CD14-positive monocyte (primary cell): Measurements from ENCODE around the gene PCCA. TPM values are rescaled to one million over a fixed set of nuclear protein-coding genes. Genes with fewer than 3 reads are reported as not detected.
"Not testable (repeated sequence)": the region's sequence is repeated elsewhere in the genome, so short reads cannot be mapped to it uniquely, and the experiment has no call there.

ENCODE experiments used
- DNase-seq, 3 donors: peaks; one replicate each; pipeline ENCODE4 v3.0.0-alpha.2; 2011 to 2022
- H2AFZ ChIP-seq: 2 replicates; pipeline ENCODE4 v1.6.0; 2012; ENCODE audit warnings: mild to moderate bottlenecking, low read depth, low read length, inconsistent platforms; ENCODE audit not compliant: insufficient read depth, poor library complexity, severe bottlenecking
- H3K27ac ChIP-seq, 2 donors: 1 replicate in 1 of 2; 2 replicates in 1 of 2; pipeline ENCODE4 v1.5.1; 2012 to 2013; ENCODE audit warnings: low read length in 2 of 2, control low read depth in 1 of 2, inconsistent platforms in 1 of 2, low read depth in 1 of 2, mild to moderate bottlenecking in 1 of 2
- H3K27me3 ChIP-seq, 2 donors: one replicate each; pipeline versions ENCODE4 v1.6.0 to v1.6.1; 2011 to 2013; ENCODE audit warnings: low read length in 2 of 2; ENCODE audit not compliant: control insufficient read depth in 2 of 2, insufficient read depth in 2 of 2
- H3K36me3 ChIP-seq, 2 donors: replicated peaks in 1 of 2; 1 replicate in 1 of 2; 2 replicates in 1 of 2; pipeline versions ENCODE4 v1.5.1 to v1.6.1; 2012 to 2013; ENCODE audit warnings: low read length in 2 of 2, control low read depth in 1 of 2, inconsistent platforms in 1 of 2, mild to moderate bottlenecking in 1 of 2; ENCODE audit not compliant: insufficient read depth in 2 of 2, control insufficient read depth in 1 of 2
- H3K4me1 ChIP-seq, 2 donors: 1 replicate in 1 of 2; 2 replicates in 1 of 2; pipeline versions ENCODE4 v1.5.1 to v1.6.1; 2012 to 2013; ENCODE audit warnings: low read length in 2 of 2, control low read depth in 1 of 2, inconsistent platforms in 1 of 2, mild to moderate bottlenecking in 1 of 2, moderate library complexity in 1 of 2; ENCODE audit not compliant: insufficient read depth in 2 of 2, control insufficient read depth in 1 of 2
- H3K4me2 ChIP-seq: replicated peaks from 2 replicates; pipeline ENCODE3; 2012; ENCODE audit warnings: low read length, moderate library complexity, mild to moderate bottlenecking; ENCODE audit not compliant: poor library complexity, severe bottlenecking; ENCODE audit errors: extremely low read depth
- H3K4me3 ChIP-seq, 3 experiments: fragments of 200-600 bp in 1 of 3; sonication (generic) in 1 of 3; replicated peaks in 1 of 3; 1 replicate in 2 of 3; 2 replicates in 1 of 3; pipeline ENCODE4 v1.5.1; 2011 to 2013; ENCODE audit warnings: low read length in 3 of 3, mild to moderate bottlenecking in 3 of 3, control low read depth in 2 of 3, low read depth in 2 of 3, inconsistent platforms in 1 of 3, moderate library complexity in 1 of 3
- H3K79me2 ChIP-seq: 2 replicates; pipeline ENCODE4 v1.6.0; 2012; ENCODE audit warnings: mild to moderate bottlenecking, control low read depth, inconsistent platforms, low read length, moderate library complexity; ENCODE audit not compliant: insufficient read depth
- H3K9ac ChIP-seq: 2 replicates; pipeline ENCODE4 v1.6.0; 2017; ENCODE audit warnings: low read length, mild to moderate bottlenecking; ENCODE audit not compliant: insufficient read depth, poor library complexity, severe bottlenecking
- H3K9me3 ChIP-seq, 2 donors: replicated peaks in 1 of 2; 1 replicate in 1 of 2; 2 replicates in 1 of 2; pipeline versions ENCODE4 v1.5.1 to v1.6.1; 2012 to 2013; ENCODE audit warnings: low read length in 2 of 2, control low read depth in 1 of 2; ENCODE audit not compliant: control insufficient read depth in 1 of 2, insufficient read depth in 1 of 2
- H4K20me1 ChIP-seq: 2 replicates; pipeline ENCODE4 v1.6.0; 2012; ENCODE audit warnings: mild to moderate bottlenecking, low read length, control low read depth, moderate library complexity; ENCODE audit not compliant: insufficient read depth
- H3K27ac Mint-ChIP-seq, 7 donors: one replicate each; pipeline ENCODE4 v1.8.0; 2020; ENCODE audit warnings: mild to moderate bottlenecking in 7 of 7, mixed read lengths in 7 of 7, moderate library complexity in 6 of 7, inconsistent platforms in 2 of 7
- H3K27me3 Mint-ChIP-seq, 3 donors: one replicate each; pipeline ENCODE4 v1.8.0; 2021 to 2022; ENCODE audit warnings: low read depth in 3 of 3, mild to moderate bottlenecking in 3 of 3, mixed read lengths in 3 of 3, moderate library complexity in 3 of 3, inconsistent platforms in 1 of 3
- H3K36me3 Mint-ChIP-seq, 2 donors: one replicate each; pipeline ENCODE4 v1.8.0; 2020; ENCODE audit warnings: mixed read lengths in 2 of 2, inconsistent platforms in 1 of 2, mild to moderate bottlenecking in 1 of 2
- H3K4me1 Mint-ChIP-seq: one replicate; pipeline ENCODE4 v1.8.0; 2020; ENCODE audit warnings: mild to moderate bottlenecking, mixed read lengths
- H3K4me3 Mint-ChIP-seq, 2 donors: one replicate each; pipeline ENCODE4 v1.8.0; 2020; ENCODE audit warnings: mild to moderate bottlenecking in 2 of 2, mixed read lengths in 2 of 2, moderate library complexity in 1 of 2
- H3K9me3 Mint-ChIP-seq, 7 donors: one replicate each; pipeline ENCODE4 v1.8.0; 2020 to 2022; ENCODE audit warnings: mixed read lengths in 7 of 7, mild to moderate bottlenecking in 6 of 7, moderate library complexity in 6 of 7, inconsistent platforms in 2 of 7
- CTCF ChIP-seq: fragments of 200-600 bp; IDR thresholded peaks from one replicate; pipeline ENCODE4 v1.8.0; 2022; ENCODE audit warnings: antibody characterized with exemption, mild to moderate bottlenecking
- WGBS: methylation state at CpG from one replicate; pipeline ENCODE4 v1.1.5; 2013; ENCODE audit warnings: missing lambda C conversion rate; ENCODE audit not compliant: insufficient coverage; 5-methylcytosine and 5-hydroxymethylcytosine counted together
- intact Hi-C, 2 donors: fragments of 100-400 bp; cut with micrococcal nuclease; formaldehyde crosslinking; loops; one replicate each; pipeline versions ENCODE4 v1.15.0 to v1.15.1; 2023
- polyA plus RNA-seq, 3 donors: library from polyadenylated mRNA; depleted of rRNA in 1 of 3; unstranded in 2 of 3; stranded (reverse) in 1 of 3; fragments of 300-500 nt in 2 of 3; fragments of >200 nt in 1 of 3; fragmentation: Illumina TruSeq in 2 of 3; gene quantifications; 1 replicate in 2 of 3; 2 replicates in 1 of 3; pipeline ENCODE4 v1.2.3, GENCODE V29; 2012 to 2021

PCCA gene
- polyA plus RNA-seq, 3 donors = 4.4 to 13.5 (median 11.9) TPM

GRCh38 chr13:100140441-100140840 is 51.5 kb downstream of the PCCA start:
- Mint-ChIP-seq H3K4me1 (peaks cover 7% of the 10 kb centered on the region), H3K36me3 (peaks cover 12 to 13% of the 10 kb centered on the region in 2 donors), H3K4me3 (no peak overlapping the region), H3K27me3 (peaks cover 0 to 1% (median 0%) of the 10 kb centered on the region in 3 donors), H3K27ac (no peak overlapping the region), H3K9me3 (peaks cover 8 to 25% (median 11%) of the 10 kb centered on the region in 7 donors)
- no peak overlapping the region for H2AFZ ChIP-seq
- H3K4me2 ChIP-seq = no peak overlapping the region
- H3K36me3 ChIP-seq = no peaks in the 10 kb centered on the region
- H3K4me1 ChIP-seq = no peaks in the 10 kb centered on the region
- no peak for DNase-seq
- no peak overlapping the region for H3K27ac ChIP-seq
- H3K9ac ChIP-seq = no peak overlapping the region
- no peaks in the 10 kb centered on the region for H3K27me3 ChIP-seq
- TF ChIP-seq CTCF = no peak
- intact Hi-C loops = no loop called here
- no CpG with 5 or more reads among the region's 2 CpGs for WGBS
- peaks cover 3 to 12% of the 10 kb centered on the region in 2 donors for H3K9me3 ChIP-seq
- no peaks in the 10 kb centered on the region for H3K79me2 ChIP-seq
- H3K4me3 ChIP-seq = no peak overlapping the region
- no peaks in the 10 kb centered on the region for H4K20me1 ChIP-seq

GRCh38 chr13:100141461-100141961 is 52.6 kb downstream of the PCCA start:
- not testable (repeated sequence) for H3K27me3 Mint-ChIP-seq, H3K27me3 ChIP-seq

More at GRCh38 chr13:100141461-100141961, 52.6 kb downstream of the PCCA start:
- H3K9ac ChIP-seq, H4K20me1 ChIP-seq, H3K4me1 Mint-ChIP-seq, H3K27ac ChIP-seq, DNase-seq, H2AFZ ChIP-seq, H3K36me3 ChIP-seq, H3K4me1 ChIP-seq, intact Hi-C loops, H3K79me2 ChIP-seq, H3K27ac Mint-ChIP-seq, H3K4me3 ChIP-seq, H3K4me2 ChIP-seq, H3K4me3 Mint-ChIP-seq: not testable (repeated sequence)
- Mint-ChIP-seq H3K36me3 (peaks cover 12 to 13% of the 10 kb centered on the region in 2 donors), H3K9me3 (peaks cover 10 to 34% (median 19%) of the 10 kb centered on the region in 7 donors)
- H3K9me3 ChIP-seq = peaks cover 3 to 22% of the 10 kb centered on the region in 2 donors
- no CpG with 5 or more reads among the region's 5 CpGs for WGBS
